ENCODE data around the gene CBFB. TPM values are rescaled to one million over a fixed set of nuclear protein-coding genes. Genes with fewer than 3 reads are reported as not detected.

Gene CBFB
- total RNA-seq, 2 donors from 2014 or later: 27.0 to 46.2 TPM

GRCh38 chr16:67082891-67083290 is 53.9 kb downstream of the CBFB start:
- Histone ChIP-seq H3K4me3 (no peak overlapping the region), H3K4me1 (replicated peaks) (no peaks in the 10 kb centered on the region), H3K9me3 (no peaks in the 10 kb centered on the region), H3K27ac (no peak overlapping the region), H3K36me3 (no peaks in the 10 kb centered on the region), H3K27me3 (replicated peaks; ENCODE audit: insufficient read depth) (no peaks in the 10 kb centered on the region)
- DNase-seq (ENCODE audit: low spot score): no peak
- WGBS: 90% methylated on average over 1 of the region's 1 CpG
- TF ChIP-seq POLR2A (IDR thresholded peaks at IDR 0.05) (no peak), POLR2AphosphoS5 (IDR thresholded peaks at IDR 0.05) (no peak), CTCF (IDR thresholded peaks at IDR 0.05) (no peak)
- intact Hi-C loops (cut with DNase I): no loop called here

- H3K4me1 ChIP-seq (replicated peaks): no peaks in the 10 kb centered on the region
- no peak overlapping the region for H3K4me3 ChIP-seq
- no peaks in the 10 kb centered on the region for H3K9me3 ChIP-seq
- no peaks in the 10 kb centered on the region for H3K27me3 ChIP-seq (replicated peaks; ENCODE audit: insufficient read depth)
- intact Hi-C loops (cut with DNase I): no loop called here
- WGBS: 80% methylated on average over 4 of the region's 4 CpGs
- no peak for TF ChIP-seq POLR2AphosphoS5 (IDR thresholded peaks at IDR 0.05)
- no peak for TF ChIP-seq CTCF (IDR thresholded peaks at IDR 0.05)
- TF ChIP-seq POLR2A (IDR thresholded peaks at IDR 0.05): no peak
- DNase-seq (ENCODE audit: low spot score): no peak
- no peaks in the 10 kb centered on the region for H3K36me3 ChIP-seq
- no peak overlapping the region for H3K27ac ChIP-seq
Measured at GRCh38 chr16:67084345-67085028, 55.5 kb downstream of the CBFB start.

GRCh38 chr16:67086822-67087221 is 57.9 kb downstream of the CBFB start:
- intact Hi-C loops (cut with DNase I): no loop called here
- DNase-seq (ENCODE audit: low spot score): no peak
- no peaks in the 10 kb centered on the region for H3K36me3 ChIP-seq
- TF ChIP-seq CTCF (IDR thresholded peaks at IDR 0.05): no peak
- TF ChIP-seq POLR2AphosphoS5 (IDR thresholded peaks at IDR 0.05): no peak
- no peak for TF ChIP-seq POLR2A (IDR thresholded peaks at IDR 0.05)
- H3K27ac ChIP-seq: no peak overlapping the region
- no peaks in the 10 kb centered on the region for H3K27me3 ChIP-seq (replicated peaks; ENCODE audit: insufficient read depth)
- no peaks in the 10 kb centered on the region for H3K9me3 ChIP-seq
- H3K4me3 ChIP-seq: no peak overlapping the region
- H3K4me1 ChIP-seq (replicated peaks): no peaks in the 10 kb centered on the region

- Histone ChIP-seq H3K9me3 (no peaks in the 10 kb centered on the region), H3K4me3 (no peak overlapping the region), H3K27ac (no peak overlapping the region), H3K4me1 (replicated peaks) (no peaks in the 10 kb centered on the region), H3K36me3 (no peaks in the 10 kb centered on the region), H3K27me3 (replicated peaks; ENCODE audit: insufficient read depth) (no peaks in the 10 kb centered on the region)
- 96% methylated on average over 1 of the region's 1 CpG for WGBS
- no peak for TF ChIP-seq POLR2AphosphoS5 (IDR thresholded peaks at IDR 0.05)
- no peak for TF ChIP-seq POLR2A (IDR thresholded peaks at IDR 0.05)
- no peak for TF ChIP-seq CTCF (IDR thresholded peaks at IDR 0.05)
- DNase-seq (ENCODE audit: low spot score): no peak
- intact Hi-C loops (cut with DNase I): no loop called here
Measured at GRCh38 chr16:67087291-67087690, 58.3 kb downstream of the CBFB start.

- Histone ChIP-seq H3K4me1 (replicated peaks) (no peaks in the 10 kb centered on the region), H3K4me3 (no peak overlapping the region), H3K27me3 (replicated peaks; ENCODE audit: insufficient read depth) (no peaks in the 10 kb centered on the region), H3K27ac (no peak overlapping the region), H3K9me3 (no peaks in the 10 kb centered on the region), H3K36me3 (no peaks in the 10 kb centered on the region)
- TF ChIP-seq POLR2AphosphoS5 (IDR thresholded peaks at IDR 0.05) (no peak), POLR2A (IDR thresholded peaks at IDR 0.05) (no peak), CTCF (IDR thresholded peaks at IDR 0.05) (no peak)
- DNase-seq (ENCODE audit: low spot score): no peak
- intact Hi-C loops (cut with DNase I): no loop called here
Measured at GRCh38 chr16:67087803-67088202, 58.9 kb downstream of the CBFB start.
